HCT116 (cell line): ENCODE results near the gene SMAD7. TPM values are rescaled to one million over a fixed set of nuclear protein-coding genes. Genes with fewer than 3 reads are reported as not detected.

ENCODE experiments used
- ATAC-seq: fragments of 200-7000 bp; cut with Tn5 transposase; 2 replicates; pipeline ENCODE4 v1.9.1; 2020; ENCODE audit warnings: mild to moderate bottlenecking, moderate library complexity
- BruUV-seq: library from RNA; stranded (reverse); fragments of 400-500 nt; replicated peaks from 2 replicates; lab custom pipeline; 2021; lab: Mats Ljungman, UMichigan
- CTCF ChIA-PET: fragments of 300-600 bp; sonication (Branson Sonifier 250); formaldehyde crosslinking; loops from one replicate; lab custom pipeline; 2021; ENCODE audit warnings: antibody characterized with exemption; lab: Charles Lee
- POLR2A ChIA-PET: fragments of 300-600, 350-600 bp; sonication (Branson Sonifier 250); formaldehyde crosslinking; loops from one replicate; lab custom pipeline; 2021; ENCODE audit warnings: antibody characterized with exemption; lab: Charles Lee
- RAD21 ChIA-PET, 2 experiments: fragments of 300-600 bp; sonication (Branson Sonifier 250); formaldehyde crosslinking; loops; one replicate each; lab custom pipeline; 2023; ENCODE audit warnings: low total read pairs in 2 of 2; ENCODE audit not compliant: uncharacterized antibody in 2 of 2, unreplicated experiment in 2 of 2, low non-redundant PET in 1 of 2; lab: Charles Lee
- DNase-seq: peaks from one replicate; pipeline ENCODE4 v3.0.0-alpha.2; 2010; ENCODE audit warnings: low read depth, low spot score
- H2AFZ ChIP-seq: fragments of 200-600 bp; shearing (Covaris generic), sonication (generic); 2 replicates; pipeline ENCODE4 v1.6.1; 2017; ENCODE audit warnings: low read depth, mixed run types, mixed read lengths, antibody characterized with exemption, low read length; ENCODE audit not compliant: poor library complexity, severe bottlenecking
- H3K27ac ChIP-seq: 2 replicates; pipeline ENCODE4 v1.5.1; 2012; ENCODE audit warnings: low read depth, low read length
- H3K27me3 ChIP-seq: fragments of 200-600 bp; sonication (generic); 2 replicates; pipeline ENCODE4 v1.6.1; 2016; ENCODE audit warnings: mixed run types, low read length, mixed read lengths; ENCODE audit not compliant: insufficient read depth
- H3K36me3 ChIP-seq, 2 experiments: fragments of 200-500 bp in 1 of 2; fragments of 200-600 bp in 1 of 2; sonication (Bioruptor generic) in 1 of 2; sonication (generic) in 1 of 2; 2 replicates each; pipeline versions ENCODE4 v1.5.1 to v1.6.1; 2014 to 2016; ENCODE audit warnings: low read length in 2 of 2, inconsistent platforms in 1 of 2, mixed read lengths in 1 of 2, mixed run types in 1 of 2; ENCODE audit not compliant: insufficient read depth in 2 of 2, control insufficient read depth in 1 of 2
- H3K4me1 ChIP-seq, 2 experiments: fragments of 200-600 bp in 1 of 2; sonication (generic) in 1 of 2; 2 replicates each; pipeline versions ENCODE4 v1.5.1 to v1.6.1; 2012 to 2017; ENCODE audit warnings: low read length in 2 of 2, inconsistent platforms in 1 of 2, mild to moderate bottlenecking in 1 of 2, mixed read lengths in 1 of 2, mixed run types in 1 of 2, moderate library complexity in 1 of 2; ENCODE audit not compliant: insufficient read depth in 2 of 2, control insufficient read depth in 1 of 2
- H3K4me2 ChIP-seq: fragments of 200-600 bp; sonication (generic); 2 replicates; pipeline ENCODE4 v1.6.1; 2017; ENCODE audit warnings: mixed run types, low read length, mixed read lengths
- H3K4me3 ChIP-seq, 2 experiments: fragments of 200-600 bp in 1 of 2; sonication (generic) in 1 of 2; replicated peaks in 1 of 2; 2 replicates each; pipeline ENCODE4 v1.5.1; 2011 to 2016; ENCODE audit warnings: low read length in 2 of 2, control low read depth in 1 of 2, low read depth in 1 of 2, mild to moderate bottlenecking in 1 of 2, mixed read lengths in 1 of 2, mixed run types in 1 of 2
- H3K79me2 ChIP-seq: fragments of 200-600 bp; sonication (generic); 2 replicates; pipeline ENCODE4 v1.6.1; 2017; ENCODE audit warnings: mild to moderate bottlenecking, mixed run types, low read length, moderate library complexity, mixed read lengths; ENCODE audit not compliant: insufficient read depth
- H3K9ac ChIP-seq: fragments of 200-600 bp; sonication (generic); 2 replicates; pipeline ENCODE4 v1.6.1; 2016; ENCODE audit warnings: low read length, mixed read lengths
- H3K9me2 ChIP-seq: fragments of 200-600 bp; sonication (generic), shearing (Covaris generic); 2 replicates; pipeline ENCODE4 v1.6.1; 2017; ENCODE audit warnings: mixed run types, mild to moderate bottlenecking, moderate library complexity; ENCODE audit not compliant: insufficient read depth
- H3K9me3 ChIP-seq, 2 experiments: fragments of 200-500 bp in 1 of 2; fragments of 200-600 bp in 1 of 2; sonication (Bioruptor generic) in 1 of 2; sonication (generic) in 1 of 2; 2 replicates each; pipeline ENCODE4 v1.6.1; 2014 to 2017; ENCODE audit warnings: low read length in 2 of 2, mixed read lengths in 2 of 2, inconsistent platforms in 1 of 2, low read depth in 1 of 2, mild to moderate bottlenecking in 1 of 2, mixed run types in 1 of 2, moderate library complexity in 1 of 2; ENCODE audit not compliant: control insufficient read depth in 1 of 2, insufficient read depth in 1 of 2
- H4K20me1 ChIP-seq: fragments of 200-600 bp; sonication (generic), shearing (Covaris generic); 2 replicates; pipeline ENCODE4 v1.6.1; 2017; ENCODE audit warnings: mixed run types, mild to moderate bottlenecking, moderate library complexity; ENCODE audit not compliant: insufficient read depth
- EGR1 ChIP-seq: IDR thresholded peaks from 2 replicates; pipeline ENCODE4 v1.6.1; 2012; ENCODE audit warnings: low read depth
- POLR2A ChIP-seq: IDR thresholded peaks from 2 replicates; pipeline ENCODE4 v1.7.0; 2011; ENCODE audit warnings: borderline replicate concordance; ENCODE audit not compliant: insufficient read depth, insufficient read length; ENCODE audit errors: extremely low read depth
- POLR2AphosphoS5 ChIP-seq: IDR thresholded peaks from 2 replicates; pipeline ENCODE4 v1.6.1; 2011; ENCODE audit warnings: mild to moderate bottlenecking, low read depth, low read length, moderate library complexity
- RAD21 ChIP-seq: IDR thresholded peaks from 2 replicates; pipeline ENCODE4 v1.6.1; 2012; ENCODE audit warnings: low read depth, mild to moderate bottlenecking
- REST ChIP-seq: IDR thresholded peaks from 2 replicates; pipeline ENCODE4 v1.6.1; 2012; ENCODE audit warnings: low read depth
- SRF ChIP-seq: IDR thresholded peaks from 2 replicates; pipeline ENCODE4 v1.6.1; 2012; ENCODE audit warnings: low read depth
- TCF7L2 ChIP-seq: IDR thresholded peaks from 2 replicates; pipeline ENCODE4 v1.7.0; 2011; ENCODE audit warnings: borderline replicate concordance, inconsistent platforms; ENCODE audit not compliant: insufficient read depth, insufficient read length; ENCODE audit errors: extremely low read depth
- YY1 ChIP-seq: IDR thresholded peaks from 2 replicates; pipeline ENCODE4 v1.6.1; 2011; ENCODE audit warnings: low read length, low read depth, moderate library complexity, mild to moderate bottlenecking; ENCODE audit not compliant: insufficient replicate concordance; ENCODE audit errors: extremely low read depth
- ZNF274 ChIP-seq: fragments of 200-500 bp; sonication (Bioruptor generic); IDR thresholded peaks from 2 replicates; pipeline ENCODE4 v1.6.1; 2014; ENCODE audit warnings: mild to moderate bottlenecking, low read depth, low read length, inconsistent platforms
- intact Hi-C: fragments of 100-400 bp; cut with micrococcal nuclease; formaldehyde crosslinking; loops from 2 replicates; pipeline ENCODE4 v1.10.0; 2022
- total RNA-seq: library from RNA; stranded (reverse); gene quantifications from one replicate; pipeline ENCODE4 v1.2.1, GENCODE V29; 2021; ENCODE audit not compliant: unreplicated experiment

Gene SMAD7
- total RNA-seq, 1 experiment from 2014 or later: 7.2 TPM

GRCh38 chr18:48997985-48998831 lies 47.4 kb upstream of the SMAD7 start:
- Histone ChIP-seq H3K4me2 (peak overlapping the region; percentile 78), H3K27ac (peak overlapping the region; percentile 57), H3K4me1 (peaks cover 31 to 55% of the 10 kb centered on the region in 2 experiments), H2AFZ (peak overlapping the region; percentile 47), H4K20me1 (no peaks in the 10 kb centered on the region), H3K79me2 (no peaks in the 10 kb centered on the region), H3K4me3 (peak overlapping the region; percentile 6 to 46), H3K27me3 (no peaks in the 10 kb centered on the region; the same call in 1 of the 2 replicates), H3K9me2 (no peaks in the 10 kb centered on the region), H3K9ac (peak overlapping the region; percentile 51), H3K9me3 (no peaks in the 10 kb centered on the region), H3K36me3 (no peaks in the 10 kb centered on the region)
- intact Hi-C loops: loop anchor here (5.0 kb wide), 1 partner anchor 56 kb away; no protein-coding TSS in a partner anchor
- DNase-seq (peak; percentile 91), ATAC-seq (peak; percentile 81)
- ChIA-PET RAD21 (interaction anchor here (0.6 to 2.4 kb wide), 4 partner anchors 23 to 240 kb away, joined by 3 to 8 read pairs (median 3); no protein-coding TSS in a partner anchor), POLR2A (interaction anchor here (1.4 kb wide), 1 partner anchor 9 kb away, joined by 6 read pairs; no protein-coding TSS in a partner anchor), CTCF (interaction anchor here (0.9 to 1.3 kb wide), 3 partner anchors 46 to 180 kb away, joined by 3 read pairs; no protein-coding TSS in a partner anchor)
- TF ChIP-seq POLR2AphosphoS5 (peak; percentile 61), RAD21 (no peak), TCF7L2 (peak; percentile 87)
- TSS peak; percentile 84 for BruUV-seq

GRCh38 chr18:48997681-48997984 lies 46.9 kb upstream of the SMAD7 start:
- Histone ChIP-seq H3K27me3 (no peaks in the 10 kb centered on the region; the same call in 1 of the 2 replicates), H3K9me3 (no peaks in the 10 kb centered on the region), H2AFZ (peak overlapping the region; percentile 47), H3K4me1 (peaks cover 31 to 57% of the 10 kb centered on the region in 2 experiments), H3K4me3 (peak overlapping the region; percentile 6 to 46), H3K9me2 (no peaks in the 10 kb centered on the region), H3K27ac (peak overlapping the region; percentile 57), H3K4me2 (peak overlapping the region; percentile 78), H3K36me3 (no peaks in the 10 kb centered on the region), H3K79me2 (no peaks in the 10 kb centered on the region), H4K20me1 (no peaks in the 10 kb centered on the region), H3K9ac (peak overlapping the region; percentile 51)
- RAD21 ChIA-PET: interaction anchor here (1.1 to 2.4 kb wide), 3 partner anchors 24 to 241 kb away, joined by 3 to 8 read pairs (median 3); no protein-coding TSS in a partner anchor
- POLR2A ChIA-PET: interaction anchor here (1.4 kb wide), 1 partner anchor 9 kb away, joined by 6 read pairs; no protein-coding TSS in a partner anchor
- DNase-seq (no peak), ATAC-seq (no peak; the same call in 1 of the 2 replicates)
- intact Hi-C loops: loop anchor here (5.0 kb wide), 1 partner anchor 55 kb away; no protein-coding TSS in a partner anchor
- TF ChIP-seq RAD21: no peak
- TF ChIP-seq SRF: no peak
- no peak for TF ChIP-seq POLR2A
- TF ChIP-seq EGR1: no peak
- TF ChIP-seq REST: no peak
- TF ChIP-seq TCF7L2: no peak
- TF ChIP-seq ZNF274: no peak
- no peak for TF ChIP-seq YY1
- CTCF ChIA-PET: interaction anchor here (0.9 to 1.3 kb wide), 3 partner anchors 24 to 181 kb away, joined by 3 read pairs; no protein-coding TSS in a partner anchor
- BruUV-seq: no TSS peak
